Breast epithelium (tissue), 4 donors: ENCODE measurements around the gene CRLF1. TPM values are rescaled to one million over a fixed set of nuclear protein-coding genes. Genes with fewer than 3 reads are reported as not detected.
"Not testable (repeated sequence)": the region's sequence is repeated elsewhere in the genome, so short reads cannot be mapped to it uniquely, and the experiment has no call there.

Experiments used
- DNase-seq, 2 donors: peaks; one replicate each; pipeline ENCODE4 v3.0.0-alpha.2; 2019; ENCODE audit warnings: low spot score in 2 of 2
- H3K27ac ChIP-seq, 2 donors: fragments of 200-600 bp; sonication (generic) in 1 of 2; one replicate each; pipeline ENCODE4 v1.5.1; 2016 to 2019; ENCODE audit warnings: mild to moderate bottlenecking in 1 of 2
- H3K27me3 ChIP-seq, 2 donors: fragments of 200-600 bp; sonication (generic) in 1 of 2; one replicate each; pipeline versions ENCODE4 v1.5.1 to v1.6.0; 2017 to 2019; ENCODE audit warnings: control low read depth in 1 of 2, mild to moderate bottlenecking in 1 of 2
- H3K36me3 ChIP-seq: fragments of 200-600 bp; one replicate; pipeline ENCODE4 v1.5.1; 2019
- H3K4me1 ChIP-seq, 2 donors: fragments of 200-600 bp; sonication (generic); one replicate each; pipeline ENCODE4 v1.5.1; 2016 to 2019; ENCODE audit warnings: control low read depth in 1 of 2
- H3K4me3 ChIP-seq, 3 donors: fragments of 200-600 bp; sonication (generic); 1 replicate in 2 of 3; 2 replicates in 1 of 3; pipeline ENCODE4 v1.5.1; 2016 to 2019; ENCODE audit warnings: mild to moderate bottlenecking in 3 of 3, moderate library complexity in 2 of 3
- H3K9me3 ChIP-seq, 2 donors: fragments of 200-600 bp; sonication (generic) in 1 of 2; one replicate each; pipeline ENCODE4 v1.5.1; 2016 to 2019; ENCODE audit warnings: control low read depth in 1 of 2
- POLR2A ChIP-seq: fragments of 450-650 bp; IDR thresholded peaks from one replicate; pipeline ENCODE4 v1.6.1; 2016; ENCODE audit warnings: antibody characterized with exemption, mild to moderate bottlenecking, moderate library complexity
- POLR2AphosphoS5 ChIP-seq, 3 donors: sonication (generic); formaldehyde crosslinking; IDR thresholded peaks; one replicate each; pipeline ENCODE4 v1.6.1; 2017; ENCODE audit warnings: antibody characterized with exemption in 3 of 3
- intact Hi-C: fragments of 100-400 bp; cut with DNase I; formaldehyde crosslinking; loops from one replicate; pipeline ENCODE4 v1.15.1; 2023; ENCODE audit warnings: low total_unique reads
- total RNA-seq, 3 donors: library from RNA; depleted of rRNA; stranded (reverse); fragments of >200 nt; gene quantifications; one replicate each; pipeline ENCODE4 v1.1.0, GENCODE V29; 2016
- TF ChIP-seq, protein P1 (sequence below), 3 donors: fragments of 450-650 bp; IDR thresholded peaks; one replicate each; pipeline ENCODE4 v1.5.1; 2016 to 2017; ENCODE audit warnings: antibody characterized with exemption in 3 of 3, mild to moderate bottlenecking in 3 of 3, moderate library complexity in 3 of 3

Gene CRLF1
- total RNA-seq, 3 donors from 2014 or later = 5.6 to 68.6 (median 21.0) TPM

DNA sequence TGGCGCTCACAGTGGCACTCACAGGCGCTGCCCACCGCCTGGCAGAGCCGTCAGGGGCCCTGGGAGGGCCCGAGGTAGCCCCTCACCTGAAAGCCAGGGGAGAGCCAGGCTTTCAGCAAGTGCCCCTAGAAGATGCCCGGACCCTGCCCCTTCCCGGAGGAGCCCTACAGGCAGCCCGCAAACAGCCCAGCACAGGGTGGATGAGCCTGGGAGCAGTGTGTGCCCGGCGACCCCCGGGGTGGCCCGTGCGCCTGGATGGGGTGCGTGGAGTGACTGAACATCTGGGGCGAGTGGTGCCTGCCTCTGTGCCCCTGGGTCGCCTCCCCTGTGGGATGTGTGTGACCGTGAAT lies 1.4 kb downstream of the CRLF1 start:
- Histone ChIP-seq H3K27me3 (peaks cover 12 to 59% of the 10 kb centered on the region in 2 donors), H3K27ac (no peak overlapping the region), H3K9me3 (no peaks in the 10 kb centered on the region), H3K4me1 (peaks cover 10 to 12% of the 10 kb centered on the region in 2 donors), H3K4me3 (peak overlapping the region in 2 of 3 donors; percentile 51 to 59), H3K36me3 (no peaks in the 10 kb centered on the region)
- intact Hi-C loops = no loop called here
- DNase-seq = no peak
- TF ChIP-seq, protein P1, sequence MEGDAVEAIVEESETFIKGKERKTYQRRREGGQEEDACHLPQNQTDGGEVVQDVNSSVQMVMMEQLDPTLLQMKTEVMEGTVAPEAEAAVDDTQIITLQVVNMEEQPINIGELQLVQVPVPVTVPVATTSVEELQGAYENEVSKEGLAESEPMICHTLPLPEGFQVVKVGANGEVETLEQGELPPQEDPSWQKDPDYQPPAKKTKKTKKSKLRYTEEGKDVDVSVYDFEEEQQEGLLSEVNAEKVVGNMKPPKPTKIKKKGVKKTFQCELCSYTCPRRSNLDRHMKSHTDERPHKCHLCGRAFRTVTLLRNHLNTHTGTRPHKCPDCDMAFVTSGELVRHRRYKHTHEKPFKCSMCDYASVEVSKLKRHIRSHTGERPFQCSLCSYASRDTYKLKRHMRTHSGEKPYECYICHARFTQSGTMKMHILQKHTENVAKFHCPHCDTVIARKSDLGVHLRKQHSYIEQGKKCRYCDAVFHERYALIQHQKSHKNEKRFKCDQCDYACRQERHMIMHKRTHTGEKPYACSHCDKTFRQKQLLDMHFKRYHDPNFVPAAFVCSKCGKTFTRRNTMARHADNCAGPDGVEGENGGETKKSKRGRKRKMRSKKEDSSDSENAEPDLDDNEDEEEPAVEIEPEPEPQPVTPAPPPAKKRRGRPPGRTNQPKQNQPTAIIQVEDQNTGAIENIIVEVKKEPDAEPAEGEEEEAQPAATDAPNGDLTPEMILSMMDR (IDR thresholded peaks at IDR 0.05) = no peak
- TF ChIP-seq POLR2AphosphoS5 (IDR thresholded peaks at IDR 0.05) (no peak), POLR2A (no peak)

DNA sequence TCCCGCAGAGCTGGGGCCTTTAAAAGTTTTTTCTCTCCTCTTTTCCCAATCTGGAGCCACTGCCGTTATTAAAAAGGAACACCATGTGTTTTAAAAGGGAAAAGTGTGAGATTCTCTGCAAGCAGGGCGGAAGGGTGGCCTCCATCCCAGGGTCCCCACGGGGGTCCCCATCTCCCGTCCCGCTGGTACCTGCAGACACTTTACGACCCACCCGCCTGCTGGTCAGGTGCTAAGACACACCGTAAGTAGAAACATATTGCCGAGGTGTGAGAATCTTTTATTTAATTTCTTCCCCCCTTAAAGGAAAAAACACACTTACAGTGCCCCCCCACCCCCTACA lies 1.8 kb downstream of the CRLF1 start:
- H3K4me1 ChIP-seq = peaks cover 10 to 12% of the 10 kb centered on the region in 2 donors
- no peaks in the 10 kb centered on the region for H3K9me3 ChIP-seq
- H3K4me3 ChIP-seq = peak overlapping the region in 1 of 3 donors; percentile 51
- TF ChIP-seq, protein P1 (IDR thresholded peaks at IDR 0.05) = no peak
- TF ChIP-seq POLR2A = no peak
- no peak for TF ChIP-seq POLR2AphosphoS5 (IDR thresholded peaks at IDR 0.05)
- H3K27ac ChIP-seq = no peak overlapping the region
- intact Hi-C loops = no loop called here
- H3K36me3 ChIP-seq = no peaks in the 10 kb centered on the region
- H3K27me3 ChIP-seq = peaks cover 8 to 56% of the 10 kb centered on the region in 2 donors
- no peak for DNase-seq

DNA sequence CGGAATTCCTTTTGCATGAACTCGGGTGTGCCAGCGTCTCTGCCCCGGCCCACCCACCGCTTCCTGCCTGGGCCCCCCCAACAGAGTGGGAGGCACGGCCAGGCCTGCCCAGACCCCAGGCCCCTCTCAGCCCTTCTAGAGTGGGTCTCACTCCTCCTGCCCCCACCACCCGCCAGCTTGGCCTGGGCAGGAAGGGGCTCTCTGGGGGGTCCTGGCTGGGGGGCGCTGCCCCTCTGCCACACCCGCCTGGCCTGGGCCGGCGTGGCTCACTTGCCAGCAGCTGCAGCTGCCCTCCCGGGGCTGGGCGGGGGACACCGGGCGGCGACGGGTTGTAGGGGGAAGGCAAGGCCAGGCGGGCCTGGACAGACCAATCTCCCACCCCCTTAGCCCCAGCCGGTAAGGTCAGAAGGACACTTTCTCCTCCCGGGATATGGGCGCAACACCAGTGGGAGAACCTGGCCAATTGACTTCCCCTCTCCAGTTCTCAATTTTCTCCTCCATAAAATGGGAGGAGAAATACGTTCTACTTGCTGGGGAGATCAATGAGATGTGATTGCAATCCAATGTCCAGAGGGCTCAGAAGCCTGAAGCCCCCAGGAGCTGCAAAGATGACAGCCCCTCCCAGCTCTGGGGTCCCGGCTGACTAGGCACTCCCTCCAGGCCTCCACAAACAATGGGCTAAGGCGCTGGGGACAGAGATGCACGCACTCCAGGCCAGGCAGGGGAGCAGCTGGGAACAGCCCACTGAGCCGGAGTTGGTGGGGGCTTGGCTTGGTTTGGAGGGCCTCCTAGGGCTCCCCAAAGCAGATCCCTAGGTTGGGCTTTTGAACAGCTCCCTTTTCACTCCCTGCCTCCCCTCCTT lies 2.4 kb downstream of the CRLF1 start:
- no peak for TF ChIP-seq POLR2AphosphoS5 (IDR thresholded peaks at IDR 0.05)
- TF ChIP-seq, protein P1 (IDR thresholded peaks at IDR 0.05) = no peak
- no peak for TF ChIP-seq POLR2A
- intact Hi-C loops = no loop called here
- Histone ChIP-seq H3K9me3 (no peaks in the 10 kb centered on the region), H3K4me1 (peaks cover 10 to 12% of the 10 kb centered on the region in 2 donors), H3K27me3 (peaks cover 8 to 50% of the 10 kb centered on the region in 2 donors), H3K36me3 (no peaks in the 10 kb centered on the region), H3K27ac (no peak overlapping the region), H3K4me3 (peak overlapping the region; percentile 15 to 51 (median 20))
- DNase-seq = no peak

DNA sequence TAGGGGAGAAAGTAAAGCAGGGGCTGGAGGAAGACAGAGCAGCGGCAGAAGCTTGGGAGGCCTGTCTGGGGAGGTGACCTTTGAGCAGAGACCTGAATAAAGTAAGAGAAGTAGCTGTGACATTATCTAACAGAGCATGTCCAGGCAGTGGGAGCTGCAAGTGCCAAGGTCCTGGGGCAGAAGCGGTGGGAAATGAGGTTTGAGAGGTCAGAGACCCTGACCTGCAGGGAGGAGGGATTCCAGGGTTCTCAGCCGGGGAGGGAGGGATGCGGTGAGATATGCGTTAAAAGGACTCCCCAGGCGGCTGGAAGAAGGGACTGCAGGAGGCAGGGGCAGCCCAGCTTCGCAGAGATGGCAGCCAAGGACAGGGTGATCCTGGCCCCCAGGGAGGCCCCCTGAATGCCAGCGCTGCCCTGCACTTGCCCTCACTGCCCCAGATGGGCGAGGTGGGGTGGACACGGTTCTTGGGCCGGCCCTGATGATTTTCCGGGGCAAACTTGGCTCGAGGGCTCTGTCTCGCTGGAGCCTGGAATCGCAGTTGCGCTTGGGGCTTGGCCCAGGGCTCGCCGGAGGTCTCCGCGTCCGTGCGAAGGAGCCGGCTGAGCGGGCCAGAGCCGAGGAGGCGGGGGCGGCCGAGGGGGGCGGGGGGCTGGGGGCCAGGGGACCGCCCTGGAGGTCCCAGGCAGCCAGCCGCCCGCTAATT lies 3.2 kb downstream of the CRLF1 start:
- Histone ChIP-seq H3K27me3 (peaks cover 8 to 45% of the 10 kb centered on the region in 2 donors), H3K36me3 (no peaks in the 10 kb centered on the region), H3K4me1 (peaks cover 10 to 12% of the 10 kb centered on the region in 2 donors), H3K4me3 (peak overlapping the region; percentile 15 to 51 (median 20)), H3K27ac (no peak overlapping the region), H3K9me3 (no peaks in the 10 kb centered on the region)
- TF ChIP-seq POLR2A = no peak
- TF ChIP-seq POLR2AphosphoS5 (IDR thresholded peaks at IDR 0.05) = no peak
- TF ChIP-seq, protein P1 (IDR thresholded peaks at IDR 0.05) = no peak
- no peak for DNase-seq
- intact Hi-C loops = no loop called here

DNA sequence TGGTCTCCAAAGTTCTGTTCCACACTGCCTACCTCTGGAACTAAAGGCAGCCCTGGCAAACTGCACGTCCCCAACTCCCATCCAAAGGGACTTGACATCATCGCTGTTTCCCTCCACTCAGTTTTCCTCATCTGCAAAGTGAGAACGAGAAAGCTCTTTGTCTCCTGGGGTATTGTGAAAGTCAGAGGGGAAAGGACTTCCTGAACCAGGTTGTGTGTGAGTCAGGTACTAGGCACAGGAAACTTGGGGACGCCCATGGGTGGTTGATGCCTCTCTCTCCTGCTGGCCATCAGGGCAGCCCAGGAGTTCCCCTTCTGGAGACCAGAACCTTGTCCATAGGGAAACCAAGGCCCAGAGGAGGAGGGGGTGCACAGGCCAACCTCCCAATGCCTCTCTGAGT lies 4.7 kb downstream of the CRLF1 start:
- Histone ChIP-seq H3K27me3 (peaks cover 6 to 30% of the 10 kb centered on the region in 2 donors), H3K4me3 (no peak overlapping the region), H3K27ac (no peak overlapping the region), H3K36me3 (no peaks in the 10 kb centered on the region), H3K4me1 (peaks cover 3 to 7% of the 10 kb centered on the region in 2 donors), H3K9me3 (no peaks in the 10 kb centered on the region)
- TF ChIP-seq POLR2AphosphoS5 (IDR thresholded peaks at IDR 0.05) (no peak), POLR2A (no peak)
- TF ChIP-seq, protein P1 (IDR thresholded peaks at IDR 0.05) = no peak
- no peak for DNase-seq
- intact Hi-C loops = no loop called here

DNA sequence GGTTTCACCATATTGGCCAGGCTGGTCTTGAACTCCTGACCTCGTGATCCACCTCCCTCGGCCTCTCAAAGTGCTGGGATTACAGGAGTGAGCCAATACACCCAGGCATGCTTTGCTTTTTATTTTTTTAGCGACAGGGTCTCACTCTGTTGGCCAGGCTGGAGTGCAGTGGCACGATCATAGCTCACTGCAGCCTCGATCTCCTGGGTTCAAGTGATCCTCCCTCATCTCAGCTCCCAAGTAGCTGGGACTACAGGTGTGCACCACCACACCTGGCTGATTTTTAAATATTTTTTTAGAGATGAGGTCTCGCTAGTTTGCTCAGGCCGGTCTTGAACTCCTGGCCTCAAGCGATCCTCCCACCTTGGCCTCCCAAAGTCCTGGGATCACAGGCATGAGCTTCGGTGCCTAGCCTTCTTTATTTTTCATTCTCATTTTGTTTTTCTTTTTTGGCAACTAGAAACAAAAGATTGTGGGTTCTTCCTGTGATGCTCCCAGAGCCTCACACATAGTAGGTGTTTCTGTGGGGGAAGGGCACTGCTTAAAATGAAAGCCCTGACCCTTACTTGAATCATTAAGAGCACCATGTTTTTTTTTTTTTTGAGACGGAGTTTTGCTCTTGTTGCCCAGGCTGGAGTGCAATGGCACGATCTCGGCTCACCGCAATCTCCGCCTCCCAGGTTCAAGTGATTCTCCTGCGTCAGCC lies 5.8 kb downstream of the CRLF1 start:
- H3K9me3 ChIP-seq, H3K4me3 ChIP-seq, H3K36me3 ChIP-seq, H3K4me1 ChIP-seq, intact Hi-C loops, H3K27ac ChIP-seq, DNase-seq: not testable (repeated sequence)
- H3K27me3 ChIP-seq = peaks cover 1 to 24% of the 10 kb centered on the region in 2 donors
